HepG2 (cell line): Measurements from ENCODE around the gene SF3A2. TPM values are rescaled to one million over a fixed set of nuclear protein-coding genes. Genes with fewer than 3 reads are reported as not detected.

Experiments used
- ARNTL ChIP-seq: sonication (generic); formaldehyde crosslinking; IDR thresholded peaks from 2 replicates; pipeline ENCODE4 v1.4.0; 2020; ENCODE audit warnings: mild to moderate bottlenecking, missing genetic modification reagents
- ASH2L ChIP-seq: fragments of 300-600, 200-600 bp; sonication (generic); IDR thresholded peaks from 2 replicates; pipeline ENCODE4 v1.7.0; 2017; ENCODE audit warnings: low read depth, mild to moderate bottlenecking, moderate library complexity, mixed read lengths, low read length; ENCODE audit not compliant: insufficient read length
- ATAD3A ChIP-seq: sonication (generic); formaldehyde crosslinking; IDR thresholded peaks from 2 replicates; pipeline ENCODE4 v1.4.0; 2020; ENCODE audit warnings: missing genetic modification reagents
- FIP1L1 ChIP-seq: fragments of 200-400 bp; formaldehyde crosslinking; IDR thresholded peaks from 2 replicates; pipeline ENCODE4 v1.6.1; 2018; ENCODE audit warnings: low read depth, mild to moderate bottlenecking, low read length, moderate library complexity, borderline replicate concordance; ENCODE audit not compliant: insufficient read depth
- HMG20A ChIP-seq: IDR thresholded peaks from 2 replicates; pipeline ENCODE4 v1.6.1; 2016; ENCODE audit warnings: borderline replicate concordance
- RELA ChIP-seq: sonication (generic); formaldehyde crosslinking; IDR thresholded peaks from 2 replicates; pipeline ENCODE4 v1.4.0; 2020; ENCODE audit warnings: missing genetic modification reagents
- SIX4 ChIP-seq: sonication (generic); formaldehyde crosslinking; IDR thresholded peaks from 2 replicates; pipeline ENCODE4 v1.4.0; 2020; ENCODE audit warnings: missing genetic modification reagents
- ZNF136 ChIP-seq: sonication (generic); formaldehyde crosslinking; IDR thresholded peaks from 2 replicates; pipeline ENCODE4 v1.8.1; 2022; ENCODE audit warnings: low read depth, mild to moderate bottlenecking, moderate library complexity, missing genetic modification reagents
- ZNF83 ChIP-seq: sonication (generic); formaldehyde crosslinking; IDR thresholded peaks from 2 replicates; pipeline ENCODE4 v1.4.0; 2020; ENCODE audit warnings: missing genetic modification reagents, mild to moderate bottlenecking, borderline replicate concordance
- polyA plus RNA-seq, 8 experiments: library from polyadenylated mRNA; depleted of rRNA in 3 of 8; stranded (reverse) in 7 of 8; unstranded in 1 of 8; fragments of >200 nt; fragmentation: Illumina TruSeq in 4 of 8; extraction: Trizol in 4 of 8; gene quantifications; 2 replicates each; pipeline versions ENCODE4 v1.2.1 to v1.2.3, GENCODE V29; 2011 to 2016; ENCODE audit warnings: low read depth in 4 of 8, missing spikeins in 1 of 8, mixed read lengths in 1 of 8; ENCODE audit not compliant: insufficient read depth in 1 of 8
- total RNA-seq, 5 experiments: library from RNA; depleted of rRNA; stranded (reverse); fragments of >200 nt; fragmentation: Illumina TruSeq; extraction: Trizol; gene quantifications; 2 replicates each; pipeline ENCODE4 v1.2.3, GENCODE V29; 2016; ENCODE audit warnings: low read depth in 1 of 5
- TF ChIP-seq, protein P1 (sequence below): sonication (generic); formaldehyde crosslinking; IDR thresholded peaks from 2 replicates; pipeline ENCODE4 v1.5.0; 2020; ENCODE audit warnings: missing genetic modification reagents
- TF ChIP-seq, protein P2 (sequence below): sonication (generic); formaldehyde crosslinking; IDR thresholded peaks from 2 replicates; pipeline ENCODE4 v1.4.0; 2020; ENCODE audit warnings: missing genetic modification reagents
- TF ChIP-seq, protein P3 (sequence below): sonication (generic); formaldehyde crosslinking; conservative IDR thresholded peaks from 2 replicates; pipeline ENCODE4 v1.8.1; 2023; ENCODE audit warnings: missing genetic modification reagents
- TF ChIP-seq, protein P4 (sequence below): sonication (generic); formaldehyde crosslinking; IDR thresholded peaks from 2 replicates; pipeline ENCODE4 v1.4.0; 2020; ENCODE audit warnings: low read depth, mild to moderate bottlenecking, missing genetic modification reagents
- TF ChIP-seq, protein P5 (sequence below): sonication (generic); formaldehyde crosslinking; IDR thresholded peaks from 2 replicates; pipeline ENCODE4 v1.9.0; 2021; ENCODE audit warnings: mild to moderate bottlenecking, missing genetic modification reagents

Gene SF3A2
- total and polyA plus RNA-seq, 2 of the 13 experiments (the other 11 are each of a cell fraction or from before 2014, with no cell fraction given) = 8.6 to 8.8 TPM

DNA sequence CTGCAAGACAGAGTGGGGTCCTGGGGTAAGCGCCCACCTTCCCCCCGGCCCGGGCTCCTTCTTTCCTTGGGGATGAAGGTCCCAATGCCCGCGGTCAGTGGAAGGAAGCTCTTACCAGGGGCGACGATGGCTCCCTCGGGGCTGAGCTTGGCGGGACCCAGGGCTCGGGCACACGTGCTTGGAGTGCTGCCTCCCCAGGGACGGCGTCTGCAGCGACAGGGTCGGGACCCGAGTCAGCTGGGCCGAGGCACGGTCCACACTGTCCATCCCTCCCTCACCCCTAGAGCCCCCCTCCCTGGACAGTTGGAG, 16.1 kb downstream of the SF3A2 start (continued):
- no peak for TF ChIP-seq FIP1L1
- TF ChIP-seq HMG20A = no peak
- TF ChIP-seq ZNF83 = no peak
- no peak for TF ChIP-seq ATAD3A (CRISPR knock-in tag)
- TF ChIP-seq RELA = no peak
- TF ChIP-seq ARNTL (CRISPR knock-in tag) = no peak; the same call in 1 of the 2 replicates
- TF ChIP-seq, protein P1, sequence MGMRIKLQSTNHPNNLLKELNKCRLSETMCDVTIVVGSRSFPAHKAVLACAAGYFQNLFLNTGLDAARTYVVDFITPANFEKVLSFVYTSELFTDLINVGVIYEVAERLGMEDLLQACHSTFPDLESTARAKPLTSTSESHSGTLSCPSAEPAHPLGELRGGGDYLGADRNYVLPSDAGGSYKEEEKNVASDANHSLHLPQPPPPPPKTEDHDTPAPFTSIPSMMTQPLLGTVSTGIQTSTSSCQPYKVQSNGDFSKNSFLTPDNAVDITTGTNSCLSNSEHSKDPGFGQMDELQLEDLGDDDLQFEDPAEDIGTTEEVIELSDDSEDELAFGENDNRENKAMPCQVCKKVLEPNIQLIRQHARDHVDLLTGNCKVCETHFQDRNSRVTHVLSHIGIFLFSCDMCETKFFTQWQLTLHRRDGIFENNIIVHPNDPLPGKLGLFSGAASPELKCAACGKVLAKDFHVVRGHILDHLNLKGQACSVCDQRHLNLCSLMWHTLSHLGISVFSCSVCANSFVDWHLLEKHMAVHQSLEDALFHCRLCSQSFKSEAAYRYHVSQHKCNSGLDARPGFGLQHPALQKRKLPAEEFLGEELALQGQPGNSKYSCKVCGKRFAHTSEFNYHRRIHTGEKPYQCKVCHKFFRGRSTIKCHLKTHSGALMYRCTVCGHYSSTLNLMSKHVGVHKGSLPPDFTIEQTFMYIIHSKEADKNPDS (CRISPR knock-in tag) = no peak
- TF ChIP-seq, protein P2, sequence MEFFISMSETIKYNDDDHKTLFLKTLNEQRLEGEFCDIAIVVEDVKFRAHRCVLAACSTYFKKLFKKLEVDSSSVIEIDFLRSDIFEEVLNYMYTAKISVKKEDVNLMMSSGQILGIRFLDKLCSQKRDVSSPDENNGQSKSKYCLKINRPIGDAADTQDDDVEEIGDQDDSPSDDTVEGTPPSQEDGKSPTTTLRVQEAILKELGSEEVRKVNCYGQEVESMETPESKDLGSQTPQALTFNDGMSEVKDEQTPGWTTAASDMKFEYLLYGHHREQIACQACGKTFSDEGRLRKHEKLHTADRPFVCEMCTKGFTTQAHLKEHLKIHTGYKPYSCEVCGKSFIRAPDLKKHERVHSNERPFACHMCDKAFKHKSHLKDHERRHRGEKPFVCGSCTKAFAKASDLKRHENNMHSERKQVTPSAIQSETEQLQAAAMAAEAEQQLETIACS (CRISPR knock-in tag) = no peak
- TF ChIP-seq ZNF136 (CRISPR knock-in tag) = no peak
- TF ChIP-seq, protein P3, sequence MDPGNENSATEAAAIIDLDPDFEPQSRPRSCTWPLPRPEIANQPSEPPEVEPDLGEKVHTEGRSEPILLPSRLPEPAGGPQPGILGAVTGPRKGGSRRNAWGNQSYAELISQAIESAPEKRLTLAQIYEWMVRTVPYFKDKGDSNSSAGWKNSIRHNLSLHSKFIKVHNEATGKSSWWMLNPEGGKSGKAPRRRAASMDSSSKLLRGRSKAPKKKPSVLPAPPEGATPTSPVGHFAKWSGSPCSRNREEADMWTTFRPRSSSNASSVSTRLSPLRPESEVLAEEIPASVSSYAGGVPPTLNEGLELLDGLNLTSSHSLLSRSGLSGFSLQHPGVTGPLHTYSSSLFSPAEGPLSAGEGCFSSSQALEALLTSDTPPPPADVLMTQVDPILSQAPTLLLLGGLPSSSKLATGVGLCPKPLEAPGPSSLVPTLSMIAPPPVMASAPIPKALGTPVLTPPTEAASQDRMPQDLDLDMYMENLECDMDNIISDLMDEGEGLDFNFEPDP = no peak
- TF ChIP-seq ASH2L = no peak
- TF ChIP-seq, protein P4, sequence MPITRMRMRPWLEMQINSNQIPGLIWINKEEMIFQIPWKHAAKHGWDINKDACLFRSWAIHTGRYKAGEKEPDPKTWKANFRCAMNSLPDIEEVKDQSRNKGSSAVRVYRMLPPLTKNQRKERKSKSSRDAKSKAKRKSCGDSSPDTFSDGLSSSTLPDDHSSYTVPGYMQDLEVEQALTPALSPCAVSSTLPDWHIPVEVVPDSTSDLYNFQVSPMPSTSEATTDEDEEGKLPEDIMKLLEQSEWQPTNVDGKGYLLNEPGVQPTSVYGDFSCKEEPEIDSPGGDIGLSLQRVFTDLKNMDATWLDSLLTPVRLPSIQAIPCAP = 0 out of 2 replicates have a peak, but pooled peaks have one; percentile 68
- TF ChIP-seq SIX4 (CRISPR knock-in tag) = no peak
- TF ChIP-seq, protein P5, sequence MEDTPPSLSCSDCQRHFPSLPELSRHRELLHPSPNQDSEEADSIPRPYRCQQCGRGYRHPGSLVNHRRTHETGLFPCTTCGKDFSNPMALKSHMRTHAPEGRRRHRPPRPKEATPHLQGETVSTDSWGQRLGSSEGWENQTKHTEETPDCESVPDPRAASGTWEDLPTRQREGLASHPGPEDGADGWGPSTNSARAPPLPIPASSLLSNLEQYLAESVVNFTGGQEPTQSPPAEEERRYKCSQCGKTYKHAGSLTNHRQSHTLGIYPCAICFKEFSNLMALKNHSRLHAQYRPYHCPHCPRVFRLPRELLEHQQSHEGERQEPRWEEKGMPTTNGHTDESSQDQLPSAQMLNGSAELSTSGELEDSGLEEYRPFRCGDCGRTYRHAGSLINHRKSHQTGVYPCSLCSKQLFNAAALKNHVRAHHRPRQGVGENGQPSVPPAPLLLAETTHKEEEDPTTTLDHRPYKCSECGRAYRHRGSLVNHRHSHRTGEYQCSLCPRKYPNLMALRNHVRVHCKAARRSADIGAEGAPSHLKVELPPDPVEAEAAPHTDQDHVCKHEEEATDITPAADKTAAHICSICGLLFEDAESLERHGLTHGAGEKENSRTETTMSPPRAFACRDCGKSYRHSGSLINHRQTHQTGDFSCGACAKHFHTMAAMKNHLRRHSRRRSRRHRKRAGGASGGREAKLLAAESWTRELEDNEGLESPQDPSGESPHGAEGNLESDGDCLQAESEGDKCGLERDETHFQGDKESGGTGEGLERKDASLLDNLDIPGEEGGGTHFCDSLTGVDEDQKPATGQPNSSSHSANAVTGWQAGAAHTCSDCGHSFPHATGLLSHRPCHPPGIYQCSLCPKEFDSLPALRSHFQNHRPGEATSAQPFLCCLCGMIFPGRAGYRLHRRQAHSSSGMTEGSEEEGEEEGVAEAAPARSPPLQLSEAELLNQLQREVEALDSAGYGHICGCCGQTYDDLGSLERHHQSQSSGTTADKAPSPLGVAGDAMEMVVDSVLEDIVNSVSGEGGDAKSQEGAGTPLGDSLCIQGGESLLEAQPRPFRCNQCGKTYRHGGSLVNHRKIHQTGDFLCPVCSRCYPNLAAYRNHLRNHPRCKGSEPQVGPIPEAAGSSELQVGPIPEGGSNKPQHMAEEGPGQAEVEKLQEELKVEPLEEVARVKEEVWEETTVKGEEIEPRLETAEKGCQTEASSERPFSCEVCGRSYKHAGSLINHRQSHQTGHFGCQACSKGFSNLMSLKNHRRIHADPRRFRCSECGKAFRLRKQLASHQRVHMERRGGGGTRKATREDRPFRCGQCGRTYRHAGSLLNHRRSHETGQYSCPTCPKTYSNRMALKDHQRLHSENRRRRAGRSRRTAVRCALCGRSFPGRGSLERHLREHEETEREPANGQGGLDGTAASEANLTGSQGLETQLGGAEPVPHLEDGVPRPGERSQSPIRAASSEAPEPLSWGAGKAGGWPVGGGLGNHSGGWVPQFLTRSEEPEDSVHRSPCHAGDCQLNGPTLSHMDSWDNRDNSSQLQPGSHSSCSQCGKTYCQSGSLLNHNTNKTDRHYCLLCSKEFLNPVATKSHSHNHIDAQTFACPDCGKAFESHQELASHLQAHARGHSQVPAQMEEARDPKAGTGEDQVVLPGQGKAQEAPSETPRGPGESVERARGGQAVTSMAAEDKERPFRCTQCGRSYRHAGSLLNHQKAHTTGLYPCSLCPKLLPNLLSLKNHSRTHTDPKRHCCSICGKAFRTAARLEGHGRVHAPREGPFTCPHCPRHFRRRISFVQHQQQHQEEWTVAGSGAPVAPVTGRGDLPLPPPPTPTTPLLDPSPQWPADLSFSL (CRISPR knock-in tag) = no peak
